ACC112 (cell line): ENCODE data around the gene KCNIP4.
A peak's percentile ranks its signal among the peaks of the same experiment; 100 is the strongest.

Experiments
- H2AFZ ChIP-seq: fragments of 200-600 bp; sonication (generic); one replicate; pipeline ENCODE4 v1.6.0; 2017; ENCODE audit warnings: antibody characterized with exemption, low read length; ENCODE audit not compliant: unreplicated experiment
- H3K27ac ChIP-seq: fragments of 200-600 bp; sonication (generic); 2 replicates; pipeline ENCODE4 v1.5.1; 2014; ENCODE audit warnings: low read depth, mild to moderate bottlenecking, antibody characterized with exemption, low read length, moderate library complexity
- H3K27me3 ChIP-seq: fragments of 200-600 bp; sonication (generic); 2 replicates; pipeline ENCODE4 v1.6.1; 2014; ENCODE audit warnings: mild to moderate bottlenecking, antibody characterized with exemption, low read length, moderate library complexity, mixed read lengths; ENCODE audit not compliant: insufficient read depth
- H3K36me3 ChIP-seq: fragments of 200-600 bp; sonication (generic); 2 replicates; pipeline ENCODE4 v1.6.1; 2016; ENCODE audit warnings: mild to moderate bottlenecking, antibody characterized with exemption, low read length, moderate library complexity, mixed read lengths; ENCODE audit not compliant: insufficient read depth
- H3K4me1 ChIP-seq: fragments of 200-600 bp; sonication (generic); one replicate; pipeline ENCODE4 v1.6.1; 2016; ENCODE audit warnings: low read length, mixed read lengths; ENCODE audit not compliant: insufficient read depth, unreplicated experiment, control insufficient read depth
- H3K4me3 ChIP-seq: fragments of 200-600 bp; sonication (generic); 2 replicates; pipeline ENCODE4 v1.5.1; 2014; ENCODE audit warnings: mild to moderate bottlenecking, low read depth, low read length
- H3K79me2 ChIP-seq: fragments of 200-600 bp; sonication (generic); one replicate; pipeline ENCODE4 v1.6.0; 2016; ENCODE audit warnings: low read length; ENCODE audit not compliant: control insufficient read depth, unreplicated experiment, insufficient read depth

The KCNIP4 gene

GRCh38 chr4:21699446-21699845, 249.1 kb downstream of the KCNIP4 start:
- Histone ChIP-seq H3K4me3 (no peak overlapping the region), H3K4me1 (no peaks in the 10 kb centered on the region), H2AFZ (no peak overlapping the region), H3K27me3 (no peaks in the 10 kb centered on the region), H3K79me2 (no peaks in the 10 kb centered on the region), H3K36me3 (no peaks in the 10 kb centered on the region), H3K27ac (no peak overlapping the region)

- H2AFZ ChIP-seq, result peak overlapping the region; percentile 21
- no peaks in the 10 kb centered on the region for H3K4me1 ChIP-seq
- H3K27ac ChIP-seq, result no peak overlapping the region
- H3K36me3 ChIP-seq, result no peaks in the 10 kb centered on the region
- no peaks in the 10 kb centered on the region for H3K79me2 ChIP-seq
- no peaks in the 10 kb centered on the region for H3K27me3 ChIP-seq
- no peak overlapping the region for H3K4me3 ChIP-seq
Measured at GRCh38 chr4:21697583-21697982, 251.0 kb downstream of the KCNIP4 start.

GRCh38 chr4:21695141-21695540, 253.4 kb downstream of the KCNIP4 start:
- H2AFZ ChIP-seq, result no peak overlapping the region
- H3K4me3 ChIP-seq, result no peak overlapping the region
- no peak overlapping the region for H3K27ac ChIP-seq

DNA sequence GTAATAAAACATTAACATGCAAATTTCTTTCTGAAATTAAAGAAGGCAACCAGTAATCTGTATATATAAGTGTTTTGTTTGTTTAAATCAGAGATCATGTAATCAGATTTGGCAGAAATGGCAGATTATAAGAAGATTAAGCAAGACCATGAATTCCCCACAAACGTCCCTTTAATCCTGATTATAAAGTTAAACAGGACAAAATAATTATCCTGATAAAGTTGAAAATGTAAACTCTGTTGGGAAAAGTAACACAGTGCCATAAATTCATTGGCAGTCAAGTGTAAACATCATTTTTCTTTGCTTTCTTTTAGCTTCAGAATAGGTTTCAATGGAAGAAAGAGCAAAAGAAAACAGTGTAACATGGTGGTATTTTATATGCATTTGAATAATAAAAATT, 256.3 kb downstream of the KCNIP4 start:
- no peaks in the 10 kb centered on the region for H3K27me3 ChIP-seq
- H3K4me1 ChIP-seq, result no peaks in the 10 kb centered on the region
- no peak overlapping the region for H3K4me3 ChIP-seq
- no peak overlapping the region for H2AFZ ChIP-seq
- H3K79me2 ChIP-seq, result no peaks in the 10 kb centered on the region
- no peaks in the 10 kb centered on the region for H3K36me3 ChIP-seq
- H3K27ac ChIP-seq, result no peak overlapping the region

More at GRCh38 chr4:21695141-21695540, 253.4 kb downstream of the KCNIP4 start:
- no peaks in the 10 kb centered on the region for H3K36me3 ChIP-seq
- no peaks in the 10 kb centered on the region for H3K27me3 ChIP-seq
- H3K79me2 ChIP-seq, result no peaks in the 10 kb centered on the region
- no peaks in the 10 kb centered on the region for H3K4me1 ChIP-seq

DNA sequence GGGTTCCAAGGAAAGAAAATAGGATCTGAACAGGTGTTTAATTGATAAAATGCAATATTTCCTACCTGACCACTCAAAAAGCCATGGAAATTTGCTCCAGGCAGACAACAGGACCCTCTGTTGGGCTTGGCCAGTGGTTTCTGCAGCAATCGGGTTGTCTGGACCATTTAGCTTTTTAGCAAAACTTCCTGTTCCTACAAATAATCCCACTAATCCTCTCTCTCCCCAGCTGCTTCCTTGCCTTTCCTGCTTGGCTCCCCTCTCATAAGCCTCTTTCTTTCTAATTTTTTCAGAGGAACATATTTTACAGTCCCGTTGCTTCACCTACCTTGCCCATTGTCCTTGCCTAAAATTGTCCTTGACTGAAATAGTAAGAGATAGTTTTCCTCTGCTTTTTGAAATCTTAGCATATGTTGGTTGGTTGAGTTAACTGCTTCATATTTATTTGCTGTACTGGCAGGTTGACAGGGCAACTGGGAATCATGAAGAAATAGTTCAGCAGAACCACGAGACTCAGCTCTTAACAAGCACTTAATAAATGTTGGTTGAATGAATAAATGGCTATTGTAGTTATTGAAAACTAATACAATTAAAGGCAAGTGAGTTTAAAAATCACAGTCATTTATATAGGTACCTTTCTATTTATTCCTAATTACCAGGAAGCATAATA, 259.8 kb downstream of the KCNIP4 start:
- Histone ChIP-seq H3K4me1 (no peaks in the 10 kb centered on the region), H3K27me3 (no peaks in the 10 kb centered on the region), H3K79me2 (no peaks in the 10 kb centered on the region), H3K4me3 (no peak overlapping the region), H3K36me3 (no peaks in the 10 kb centered on the region), H3K27ac (no peak overlapping the region), H2AFZ (no peak overlapping the region)

GRCh38 chr4:21685911-21686310, 262.7 kb downstream of the KCNIP4 start:
- Histone ChIP-seq H3K4me1 (no peaks in the 10 kb centered on the region), H3K79me2 (no peaks in the 10 kb centered on the region), H2AFZ (no peak overlapping the region), H3K36me3 (no peaks in the 10 kb centered on the region), H3K27me3 (no peaks in the 10 kb centered on the region), H3K4me3 (no peak overlapping the region), H3K27ac (no peak overlapping the region)

GRCh38 chr4:21680326-21680898, 268.2 kb downstream of the KCNIP4 start:
- H3K4me3 ChIP-seq, result no peak overlapping the region
- no peaks in the 10 kb centered on the region for H3K27me3 ChIP-seq
- H3K79me2 ChIP-seq, result no peaks in the 10 kb centered on the region
- H3K36me3 ChIP-seq, result no peaks in the 10 kb centered on the region
- peaks cover 4% of the 10 kb centered on the region for H3K4me1 ChIP-seq
- no peak overlapping the region for H3K27ac ChIP-seq
- no peak overlapping the region for H2AFZ ChIP-seq

DNA sequence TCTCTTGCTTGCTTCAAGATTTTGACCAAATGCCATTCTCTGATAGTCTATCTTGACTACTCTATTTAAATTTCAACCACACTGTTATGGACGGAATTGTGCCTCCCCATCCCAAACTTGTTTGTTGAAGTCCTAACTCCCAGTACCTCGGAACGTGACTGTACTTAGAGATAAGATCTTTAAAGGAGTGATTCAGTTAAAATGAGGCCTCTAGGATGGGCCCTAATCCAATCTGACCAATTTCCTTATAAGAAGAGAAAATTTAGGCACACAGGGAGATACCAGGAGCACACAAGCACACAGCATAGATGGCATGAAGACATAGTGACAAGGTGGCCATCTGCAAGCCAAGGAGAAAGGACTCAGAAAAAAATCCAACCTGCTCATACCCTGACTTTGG, 269.9 kb downstream of the KCNIP4 start:
- no peak overlapping the region for H2AFZ ChIP-seq
- no peaks in the 10 kb centered on the region for H3K79me2 ChIP-seq
- H3K4me1 ChIP-seq, result peaks cover 4% of the 10 kb centered on the region
- H3K4me3 ChIP-seq, result no peak overlapping the region
- H3K27ac ChIP-seq, result no peak overlapping the region
- H3K27me3 ChIP-seq, result no peaks in the 10 kb centered on the region
- H3K36me3 ChIP-seq, result no peaks in the 10 kb centered on the region

DNA sequence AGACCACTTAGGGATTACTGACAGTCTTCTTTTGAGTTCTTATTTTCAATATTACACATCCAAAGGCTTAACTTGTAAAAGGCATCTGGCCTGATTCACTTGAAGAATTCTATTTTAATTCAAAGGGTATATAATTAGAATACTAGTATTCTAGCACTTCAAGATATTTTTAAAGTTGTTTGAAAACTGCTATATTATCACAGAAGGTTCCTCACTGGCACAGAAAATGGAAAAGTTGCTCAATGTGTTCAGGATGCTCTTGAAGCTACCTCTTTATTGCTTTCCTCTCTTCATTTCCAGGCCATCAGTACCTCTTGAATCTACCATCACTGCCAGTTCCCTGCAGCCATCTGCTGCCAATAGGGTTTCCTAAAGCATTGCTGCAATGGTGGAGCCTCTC, 271.4 kb downstream of the KCNIP4 start:
- Histone ChIP-seq H3K27me3 (no peaks in the 10 kb centered on the region), H3K36me3 (no peaks in the 10 kb centered on the region), H3K79me2 (no peaks in the 10 kb centered on the region), H2AFZ (no peak overlapping the region), H3K27ac (no peak overlapping the region), H3K4me1 (peaks cover 4% of the 10 kb centered on the region), H3K4me3 (no peak overlapping the region)

- Histone ChIP-seq H3K4me1 (no peaks in the 10 kb centered on the region), H2AFZ (peak overlapping the region; percentile 17), H3K4me3 (no peak overlapping the region), H3K27me3 (no peaks in the 10 kb centered on the region), H3K79me2 (no peaks in the 10 kb centered on the region), H3K36me3 (no peaks in the 10 kb centered on the region), H3K27ac (no peak overlapping the region)
Measured at GRCh38 chr4:21664355-21664754, 284.2 kb downstream of the KCNIP4 start.

GRCh38 chr4:21656832-21657231, 291.7 kb downstream of the KCNIP4 start:
- Histone ChIP-seq H3K27ac (peak overlapping the region; percentile 56; the same call in 1 of the 2 replicates), H3K36me3 (no peaks in the 10 kb centered on the region), H3K4me1 (peaks cover 27% of the 10 kb centered on the region), H3K27me3 (no peaks in the 10 kb centered on the region), H3K79me2 (no peaks in the 10 kb centered on the region), H3K4me3 (no peak overlapping the region), H2AFZ (peak overlapping the region; percentile 20)
